ENCODE data around the gene AIFM2.
"Not testable (repeated sequence)": the region's sequence is repeated elsewhere in the genome, so short reads cannot be mapped to it uniquely, and the experiment has no call there.

Gene AIFM2

GRCh38 chr10:70162892-70163201 is 30.2 kb upstream of the AIFM2 start:
- H3K9me3 ChIP-seq, result no peaks in the 10 kb centered on the region
- TF ChIP-seq CTCF (IDR thresholded peaks at IDR 0.05; ENCODE audit: low read depth, low read length), result no peak
- H3K4me3 ChIP-seq (ENCODE audit: low read depth, low read length), result no peak overlapping the region
- no peaks in the 10 kb centered on the region for H3K27me3 ChIP-seq
- no peak for DNase-seq
- peaks cover 30% of the 10 kb centered on the region for H3K36me3 ChIP-seq
- H3K4me1 ChIP-seq, result no peaks in the 10 kb centered on the region

GRCh38 chr10:70162151-70162891 is 29.7 kb upstream of the AIFM2 start:
- Histone ChIP-seq H3K27me3 (no peaks in the 10 kb centered on the region), H3K36me3 (peaks cover 30% of the 10 kb centered on the region), H3K9me3 (no peaks in the 10 kb centered on the region), H3K4me3 (ENCODE audit: low read depth, low read length) (no peak overlapping the region), H3K4me1 (no peaks in the 10 kb centered on the region)
- no peak for DNase-seq
- no peak for TF ChIP-seq CTCF (IDR thresholded peaks at IDR 0.05; ENCODE audit: low read depth, low read length)

GRCh38 chr10:70160798-70161197 is 28.2 kb upstream of the AIFM2 start:
- no peak for TF ChIP-seq CTCF (IDR thresholded peaks at IDR 0.05; ENCODE audit: low read depth, low read length)
- Histone ChIP-seq H3K27me3 (no peaks in the 10 kb centered on the region), H3K4me1 (no peaks in the 10 kb centered on the region), H3K36me3 (peaks cover 41% of the 10 kb centered on the region), H3K4me3 (ENCODE audit: low read depth, low read length) (no peak overlapping the region), H3K9me3 (no peaks in the 10 kb centered on the region)
- DNase-seq, result no peak

- not testable (repeated sequence) for H3K4me3 ChIP-seq (ENCODE audit: low read depth, low read length); H3K9me3 ChIP-seq; H3K4me1 ChIP-seq; DNase-seq; H3K27me3 ChIP-seq
- peaks cover 43% of the 10 kb centered on the region for H3K36me3 ChIP-seq
These were observed 26.7 kb upstream of the AIFM2 start for GRCh38 chr10:70159366-70159765.

- H3K4me1 ChIP-seq, result no peaks in the 10 kb centered on the region
- peaks cover 53% of the 10 kb centered on the region for H3K36me3 ChIP-seq
- no peak for TF ChIP-seq CTCF (IDR thresholded peaks at IDR 0.05; ENCODE audit: low read depth, low read length)
These were observed 25.5 kb upstream of the AIFM2 start for GRCh38 chr10:70158113-70158512.

GRCh38 chr10:70155255-70155838 is 22.7 kb upstream of the AIFM2 start:
- Histone ChIP-seq H3K4me3 (ENCODE audit: low read depth, low read length) (no peak overlapping the region), H3K36me3 (peaks cover 61% of the 10 kb centered on the region), H3K4me1 (no peaks in the 10 kb centered on the region), H3K9me3 (no peaks in the 10 kb centered on the region), H3K27me3 (no peaks in the 10 kb centered on the region)
- TF ChIP-seq CTCF (IDR thresholded peaks at IDR 0.05; ENCODE audit: low read depth, low read length), result no peak
- no peak for DNase-seq

More at GRCh38 chr10:70158113-70158512, 25.5 kb upstream of the AIFM2 start:
- Histone ChIP-seq H3K4me3 (ENCODE audit: low read depth, low read length) (no peak overlapping the region), H3K27me3 (no peaks in the 10 kb centered on the region), H3K9me3 (no peaks in the 10 kb centered on the region)
- DNase-seq, result no peak

Measured in BE2C (cell line).